22Rv1 (cell line): Measurements from ENCODE around the gene MYG1.

Experiments used
- CTCF ChIP-seq: fragments of 450-650 bp; IDR thresholded peaks from 2 replicates; pipeline ENCODE4 v1.5.1; 2017; ENCODE audit warnings: mild to moderate bottlenecking
- ZFX ChIP-seq: fragments of 450-650 bp; IDR thresholded peaks from 2 replicates; pipeline ENCODE4 v1.6.1; 2017; ENCODE audit warnings: antibody characterized with exemption, borderline replicate concordance

GRCh38 chr12:53353257-53353655, 53.8 kb downstream of the MYG1 start:
- TF ChIP-seq CTCF (no peak), ZFX (no peak)
